Measurements from ENCODE around the gene MCEE. TPM values are rescaled to one million over a fixed set of nuclear protein-coding genes. Genes with fewer than 3 reads are reported as not detected.
"Not testable (repeated sequence)": the region's sequence is repeated elsewhere in the genome, so short reads cannot be mapped to it uniquely, and the experiment has no call there.

Gene MCEE
- total and polyA plus RNA-seq, 8 donors: 15.6 to 33.2 (median 24.4) TPM

- no peaks in the 10 kb centered on the region for H3K9me3 ChIP-seq
- H3K36me3 ChIP-seq: peaks cover 0 to 61% of the 10 kb centered on the region in 2 donors
- DNase-seq (no peak), ATAC-seq (no peak)
- no peak overlapping the region for H3K27ac ChIP-seq
- TF ChIP-seq CTCF (IDR thresholded peaks at IDR 0.05): no peak
- no peaks in the 10 kb centered on the region for H3K27me3 ChIP-seq
- no peaks in the 10 kb centered on the region for H3K4me1 ChIP-seq
- no peak overlapping the region for H3K4me3 ChIP-seq
- intact Hi-C loops (cut with DNase I): no loop called here
These were observed 8.6 kb downstream of the MCEE start for GRCh38 chr2:71121479-71121878.

DNA sequence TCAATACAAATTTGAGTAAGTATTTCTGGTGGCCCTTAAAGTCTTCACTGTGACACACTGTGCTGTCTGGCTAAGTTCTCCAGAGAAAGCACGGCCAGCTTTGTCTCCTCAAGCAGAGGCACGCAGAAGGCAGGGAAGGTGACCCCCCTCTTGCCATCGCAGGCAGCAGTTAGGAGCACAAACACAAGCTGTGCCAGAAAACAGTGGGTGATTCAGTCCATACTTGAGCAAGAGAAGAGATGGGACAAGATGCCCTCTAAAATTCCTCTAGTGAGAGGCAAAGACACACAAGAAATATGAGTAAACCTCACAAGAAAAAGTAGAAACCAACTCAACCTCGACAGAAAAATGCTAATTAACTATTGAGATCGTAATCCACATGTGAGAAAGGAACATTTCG, 9.8 kb downstream of the MCEE start:
- intact Hi-C loops (cut with DNase I): no loop called here
- DNase-seq (no peak), ATAC-seq (no peak)
- H3K27ac ChIP-seq: no peak overlapping the region
- H3K36me3 ChIP-seq: peaks cover 0 to 72% of the 10 kb centered on the region in 2 donors
- TF ChIP-seq CTCF (IDR thresholded peaks at IDR 0.05): no peak
- no peaks in the 10 kb centered on the region for H3K4me1 ChIP-seq
- H3K4me3 ChIP-seq: no peak overlapping the region
- H3K9me3 ChIP-seq: no peaks in the 10 kb centered on the region
- H3K27me3 ChIP-seq: no peaks in the 10 kb centered on the region

GRCh38 chr2:71117063-71117462, 13.0 kb downstream of the MCEE start:
- no peak for TF ChIP-seq CTCF (IDR thresholded peaks at IDR 0.05)
- Histone ChIP-seq H3K4me1 (no peaks in the 10 kb centered on the region), H3K27me3 (no peaks in the 10 kb centered on the region), H3K36me3 (peaks cover 0 to 77% of the 10 kb centered on the region in 2 donors), H3K9me3 (no peaks in the 10 kb centered on the region), H3K4me3 (no peak overlapping the region), H3K27ac (no peak overlapping the region)
- intact Hi-C loops (cut with DNase I): no loop called here
- ATAC-seq (no peak), DNase-seq (no peak)

GRCh38 chr2:71113843-71114242, 16.2 kb downstream of the MCEE start:
- Histone ChIP-seq H3K27ac (no peak overlapping the region), H3K9me3 (no peaks in the 10 kb centered on the region), H3K27me3 (no peaks in the 10 kb centered on the region), H3K4me1 (no peaks in the 10 kb centered on the region), H3K36me3 (peaks cover 0 to 60% of the 10 kb centered on the region in 2 donors), H3K4me3 (no peak overlapping the region)
- ATAC-seq (no peak), DNase-seq (no peak)
- intact Hi-C loops (cut with DNase I): no loop called here
- TF ChIP-seq CTCF (IDR thresholded peaks at IDR 0.05): no peak

- no peak overlapping the region for H3K27ac ChIP-seq
- intact Hi-C loops (cut with DNase I): no loop called here
- ATAC-seq (no peak), DNase-seq (no peak)
- no peaks in the 10 kb centered on the region for H3K4me1 ChIP-seq
- TF ChIP-seq CTCF (IDR thresholded peaks at IDR 0.05): no peak
- no peaks in the 10 kb centered on the region for H3K9me3 ChIP-seq
- H3K27me3 ChIP-seq: no peaks in the 10 kb centered on the region
- peaks cover 0 to 14% of the 10 kb centered on the region in 2 donors for H3K36me3 ChIP-seq
- H3K4me3 ChIP-seq: no peak overlapping the region
These were observed 21.9 kb downstream of the MCEE start for GRCh38 chr2:71108091-71108490.

DNA sequence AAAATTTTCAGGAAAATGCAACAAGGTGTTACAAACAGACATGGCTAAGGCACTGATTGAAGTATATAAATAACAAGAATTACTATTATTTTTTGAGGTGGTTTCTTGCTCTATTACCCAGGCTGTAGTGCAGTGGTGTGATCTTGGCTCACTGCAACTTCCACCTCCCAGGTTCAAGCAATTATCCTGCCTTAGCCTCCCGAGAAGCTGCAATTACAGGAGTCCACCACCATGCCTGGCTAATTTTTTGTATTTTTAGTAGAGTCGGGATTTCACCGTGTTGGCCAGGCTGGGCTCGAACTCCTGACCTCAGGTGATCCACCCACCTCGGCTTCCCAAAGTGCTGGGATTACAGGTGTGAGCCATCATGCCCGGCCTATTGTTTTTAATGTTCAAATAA, 23.6 kb downstream of the MCEE start:
- intact Hi-C loops (cut with DNase I); H3K4me3 ChIP-seq; H3K27me3 ChIP-seq; H3K9me3 ChIP-seq; H3K27ac ChIP-seq; ATAC-seq; H3K4me1 ChIP-seq; DNase-seq: not testable (repeated sequence)
- peaks cover 0 to 13% of the 10 kb centered on the region in 2 donors for H3K36me3 ChIP-seq

All from left lung (tissue), 10 donors.